ENCODE results near the gene POLDIP3. TPM values are rescaled to one million over a fixed set of nuclear protein-coding genes. Genes with fewer than 3 reads are reported as not detected.
"Not testable (repeated sequence)": the region's sequence is repeated elsewhere in the genome, so short reads cannot be mapped to it uniquely, and the experiment has no call there.

The POLDIP3 gene
- total RNA-seq, 1 experiment from 2014 or later = 67.6 TPM

- no peak overlapping the region for H3K4me2 ChIP-seq (ENCODE audit: low read length)
- BruUV-seq (replicated peaks) = no TSS peak
- H2AFZ ChIP-seq (ENCODE audit: low read depth, low read length, poor library complexity, severe bottlenecking) = no peak overlapping the region
- no peaks in the 10 kb centered on the region for H3K9me3 ChIP-seq (ENCODE audit: control insufficient read depth in 1 of 2, insufficient read depth in 1 of 2, low read depth in 1 of 2, low read length in 2 of 2)
- POLR2A ChIA-PET = no interaction called here
- H3K4me3 ChIP-seq (replicated peaks in 1 of 2; ENCODE audit: low read depth in 1 of 2, low read length in 2 of 2) = no peak overlapping the region
- no peaks in the 10 kb centered on the region for H3K27me3 ChIP-seq (ENCODE audit: insufficient read depth, low read length)
- H3K9me2 ChIP-seq (ENCODE audit: insufficient read depth) = no peaks in the 10 kb centered on the region
- ATAC-seq (no peak), DNase-seq (ENCODE audit: low read depth, low spot score) (no peak)
- no peak for TF ChIP-seq EGR1 (IDR thresholded peaks at IDR 0.05; ENCODE audit: low read depth)
- TF ChIP-seq SP1 (IDR thresholded peaks at IDR 0.05; ENCODE audit: low read depth) = no peak
- no peak for TF ChIP-seq EZH2phosphoT487 (IDR thresholded peaks at IDR 0.05; ENCODE audit: borderline replicate concordance)
- TF ChIP-seq CBX3 (IDR thresholded peaks at IDR 0.05; ENCODE audit: low read depth) = no peak
- no peak for TF ChIP-seq EZH2 (IDR thresholded peaks at IDR 0.05)
- TF ChIP-seq CEBPB (IDR thresholded peaks at IDR 0.05; ENCODE audit: low read depth) = no peak
- TF ChIP-seq, protein P1, sequence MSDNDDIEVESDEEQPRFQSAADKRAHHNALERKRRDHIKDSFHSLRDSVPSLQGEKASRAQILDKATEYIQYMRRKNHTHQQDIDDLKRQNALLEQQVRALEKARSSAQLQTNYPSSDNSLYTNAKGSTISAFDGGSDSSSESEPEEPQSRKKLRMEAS (IDR thresholded peaks at IDR 0.05) = no peak
- no peak for TF ChIP-seq ZNF274 (IDR thresholded peaks at IDR 0.05; ENCODE audit: low read depth, low read length)
- TF ChIP-seq SIN3A (IDR thresholded peaks at IDR 0.05; ENCODE audit: low read depth) = no peak
- TF ChIP-seq, protein P2, sequence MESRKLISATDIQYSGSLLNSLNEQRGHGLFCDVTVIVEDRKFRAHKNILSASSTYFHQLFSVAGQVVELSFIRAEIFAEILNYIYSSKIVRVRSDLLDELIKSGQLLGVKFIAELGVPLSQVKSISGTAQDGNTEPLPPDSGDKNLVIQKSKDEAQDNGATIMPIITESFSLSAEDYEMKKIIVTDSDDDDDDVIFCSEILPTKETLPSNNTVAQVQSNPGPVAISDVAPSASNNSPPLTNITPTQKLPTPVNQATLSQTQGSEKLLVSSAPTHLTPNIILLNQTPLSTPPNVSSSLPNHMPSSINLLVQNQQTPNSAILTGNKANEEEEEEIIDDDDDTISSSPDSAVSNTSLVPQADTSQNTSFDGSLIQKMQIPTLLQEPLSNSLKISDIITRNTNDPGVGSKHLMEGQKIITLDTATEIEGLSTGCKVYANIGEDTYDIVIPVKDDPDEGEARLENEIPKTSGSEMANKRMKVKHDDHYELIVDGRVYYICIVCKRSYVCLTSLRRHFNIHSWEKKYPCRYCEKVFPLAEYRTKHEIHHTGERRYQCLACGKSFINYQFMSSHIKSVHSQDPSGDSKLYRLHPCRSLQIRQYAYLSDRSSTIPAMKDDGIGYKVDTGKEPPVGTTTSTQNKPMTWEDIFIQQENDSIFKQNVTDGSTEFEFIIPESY (IDR thresholded peaks at IDR 0.05; ENCODE audit: extremely low read depth, insufficient replicate concordance, low read length) = no peak
- TF ChIP-seq, protein P3, sequence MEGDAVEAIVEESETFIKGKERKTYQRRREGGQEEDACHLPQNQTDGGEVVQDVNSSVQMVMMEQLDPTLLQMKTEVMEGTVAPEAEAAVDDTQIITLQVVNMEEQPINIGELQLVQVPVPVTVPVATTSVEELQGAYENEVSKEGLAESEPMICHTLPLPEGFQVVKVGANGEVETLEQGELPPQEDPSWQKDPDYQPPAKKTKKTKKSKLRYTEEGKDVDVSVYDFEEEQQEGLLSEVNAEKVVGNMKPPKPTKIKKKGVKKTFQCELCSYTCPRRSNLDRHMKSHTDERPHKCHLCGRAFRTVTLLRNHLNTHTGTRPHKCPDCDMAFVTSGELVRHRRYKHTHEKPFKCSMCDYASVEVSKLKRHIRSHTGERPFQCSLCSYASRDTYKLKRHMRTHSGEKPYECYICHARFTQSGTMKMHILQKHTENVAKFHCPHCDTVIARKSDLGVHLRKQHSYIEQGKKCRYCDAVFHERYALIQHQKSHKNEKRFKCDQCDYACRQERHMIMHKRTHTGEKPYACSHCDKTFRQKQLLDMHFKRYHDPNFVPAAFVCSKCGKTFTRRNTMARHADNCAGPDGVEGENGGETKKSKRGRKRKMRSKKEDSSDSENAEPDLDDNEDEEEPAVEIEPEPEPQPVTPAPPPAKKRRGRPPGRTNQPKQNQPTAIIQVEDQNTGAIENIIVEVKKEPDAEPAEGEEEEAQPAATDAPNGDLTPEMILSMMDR (IDR thresholded peaks at IDR 0.05 in 2 of 3, conservative IDR thresholded peaks at IDR 0.05 in 1 of 3; ENCODE audit: borderline replicate concordance in 1 of 3, insufficient read depth in 1 of 3, low read depth in 2 of 3, low read length in 2 of 3) = no peak
- TF ChIP-seq RAD21 (IDR thresholded peaks at IDR 0.05; ENCODE audit: low read depth) = no peak
- TF ChIP-seq POLR2A (IDR thresholded peaks at IDR 0.05; ENCODE audit: borderline replicate concordance, extremely low read depth, insufficient read depth, insufficient read length) = no peak
- no peak for TF ChIP-seq TCF7L2 (IDR thresholded peaks at IDR 0.05; ENCODE audit: borderline replicate concordance, extremely low read depth, insufficient read depth, insufficient read length)
- TF ChIP-seq FOSL1 (IDR thresholded peaks at IDR 0.05; ENCODE audit: low read depth) = no peak
- peaks cover 40% of the 10 kb centered on the region for H3K79me2 ChIP-seq (ENCODE audit: insufficient read depth, low read length)
- no peak overlapping the region for H3K27ac ChIP-seq (ENCODE audit: low read depth, low read length)
- H4K20me1 ChIP-seq (ENCODE audit: insufficient read depth) = no peaks in the 10 kb centered on the region
- CTCF ChIA-PET = no interaction called here
- H3K4me1 ChIP-seq (ENCODE audit: control insufficient read depth in 1 of 2, insufficient read depth in 2 of 2, low read length in 2 of 2) = peaks cover 3 to 8% of the 10 kb centered on the region in 2 experiments
- H3K36me3 ChIP-seq (ENCODE audit: control insufficient read depth in 1 of 2, insufficient read depth in 2 of 2, low read length in 2 of 2) = peaks cover 9 to 23% of the 10 kb centered on the region in 2 experiments; a peak in 3 of 4 replicates
- no peak overlapping the region for H3K9ac ChIP-seq (ENCODE audit: low read length)
- RAD21 ChIA-PET (ENCODE audit: low non-redundant PET in 1 of 2, low total read pairs in 2 of 2, uncharacterized antibody in 2 of 2, unreplicated experiment in 2 of 2) = no interaction called here
- intact Hi-C loops (cut with micrococcal nuclease) = no loop called here
Observed at GRCh38 chr22:42577623-42578240, 37.0 kb downstream of the POLDIP3 start.

- H4K20me1 ChIP-seq (ENCODE audit: insufficient read depth); H3K4me2 ChIP-seq (ENCODE audit: low read length); ATAC-seq; H3K27me3 ChIP-seq (ENCODE audit: insufficient read depth, low read length); H3K4me1 ChIP-seq (ENCODE audit: control insufficient read depth in 1 of 2, insufficient read depth in 2 of 2, low read length in 2 of 2); intact Hi-C loops (cut with micrococcal nuclease); H2AFZ ChIP-seq (ENCODE audit: low read depth, low read length, poor library complexity, severe bottlenecking); POLR2A ChIA-PET; H3K9ac ChIP-seq (ENCODE audit: low read length); RAD21 ChIA-PET (ENCODE audit: low non-redundant PET in 1 of 2, low total read pairs in 2 of 2, uncharacterized antibody in 2 of 2, unreplicated experiment in 2 of 2); H3K9me3 ChIP-seq (ENCODE audit: control insufficient read depth in 1 of 2, insufficient read depth in 1 of 2, low read depth in 1 of 2, low read length in 2 of 2); BruUV-seq (replicated peaks); DNase-seq (ENCODE audit: low read depth, low spot score); H3K27ac ChIP-seq (ENCODE audit: low read depth, low read length); H3K4me3 ChIP-seq (replicated peaks in 1 of 2; ENCODE audit: low read depth in 1 of 2, low read length in 2 of 2); H3K9me2 ChIP-seq (ENCODE audit: insufficient read depth); CTCF ChIA-PET: not testable (repeated sequence)
- peaks cover 9 to 23% of the 10 kb centered on the region in 2 experiments; a peak in 3 of 4 replicates for H3K36me3 ChIP-seq (ENCODE audit: control insufficient read depth in 1 of 2, insufficient read depth in 2 of 2, low read length in 2 of 2)
- peaks cover 40% of the 10 kb centered on the region for H3K79me2 ChIP-seq (ENCODE audit: insufficient read depth, low read length)
Observed at GRCh38 chr22:42577141-42577540, 37.5 kb downstream of the POLDIP3 start.
